Mucosa of rectum (tissue), 2 donors: Measurements from ENCODE around the gene GABRB1.

Source experiments
- H3K27ac ChIP-seq, 2 donors: one replicate each; pipeline ENCODE4 v1.7.0; 2013; ENCODE audit warnings: inconsistent platforms in 2 of 2, low read depth in 2 of 2, low read length in 2 of 2
- H3K27me3 ChIP-seq, 2 donors: one replicate each; pipeline ENCODE4 v1.7.0; 2013; ENCODE audit warnings: low read length in 2 of 2; ENCODE audit not compliant: control insufficient read depth in 2 of 2, insufficient read depth in 2 of 2
- H3K36me3 ChIP-seq, 2 donors: one replicate each; pipeline ENCODE4 v1.7.0; 2013; ENCODE audit warnings: low read length in 2 of 2; ENCODE audit not compliant: control insufficient read depth in 2 of 2, insufficient read depth in 2 of 2
- H3K4me1 ChIP-seq, 2 donors: one replicate each; pipeline ENCODE4 v1.7.0; 2013; ENCODE audit warnings: low read length in 2 of 2, mild to moderate bottlenecking in 1 of 2; ENCODE audit not compliant: control insufficient read depth in 2 of 2, insufficient read depth in 2 of 2
- H3K4me3 ChIP-seq, 2 donors: one replicate each; pipeline ENCODE4 v1.7.0; 2013; ENCODE audit warnings: low read length in 2 of 2
- H3K9ac ChIP-seq, 2 donors: one replicate each; pipeline ENCODE4 v1.7.0; 2013; ENCODE audit warnings: low read length in 2 of 2, low read depth in 1 of 2, mild to moderate bottlenecking in 1 of 2
- H3K9me3 ChIP-seq, 2 donors: one replicate each; pipeline ENCODE4 v1.7.0; 2013; ENCODE audit warnings: low read length in 2 of 2; ENCODE audit not compliant: control insufficient read depth in 2 of 2
- donor health status: healthy.
- donor health status: Normal muscosa, but diverticular disease.

The GABRB1 gene

DNA sequence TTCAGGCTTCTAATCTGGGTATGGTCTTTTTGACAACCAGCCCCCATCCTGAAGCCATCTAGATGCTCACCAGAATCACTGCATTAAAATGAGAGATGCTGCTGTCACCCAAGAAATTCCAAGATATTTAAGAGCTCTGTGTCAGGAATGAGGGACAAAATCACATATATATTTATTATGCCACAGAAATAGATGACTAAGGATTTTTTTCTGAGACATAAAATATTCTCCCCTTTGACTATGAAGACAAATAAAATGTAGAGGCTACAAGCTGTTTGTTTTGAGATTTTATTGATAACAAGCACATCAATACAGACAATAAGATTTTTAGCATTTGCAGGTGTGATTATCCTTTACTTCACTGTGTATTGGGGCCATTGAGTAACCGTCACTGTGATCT, 354.8 kb downstream of the GABRB1 start:
- no peak overlapping the region for H3K4me3 ChIP-seq
- no peak overlapping the region for H3K27ac ChIP-seq

DNA sequence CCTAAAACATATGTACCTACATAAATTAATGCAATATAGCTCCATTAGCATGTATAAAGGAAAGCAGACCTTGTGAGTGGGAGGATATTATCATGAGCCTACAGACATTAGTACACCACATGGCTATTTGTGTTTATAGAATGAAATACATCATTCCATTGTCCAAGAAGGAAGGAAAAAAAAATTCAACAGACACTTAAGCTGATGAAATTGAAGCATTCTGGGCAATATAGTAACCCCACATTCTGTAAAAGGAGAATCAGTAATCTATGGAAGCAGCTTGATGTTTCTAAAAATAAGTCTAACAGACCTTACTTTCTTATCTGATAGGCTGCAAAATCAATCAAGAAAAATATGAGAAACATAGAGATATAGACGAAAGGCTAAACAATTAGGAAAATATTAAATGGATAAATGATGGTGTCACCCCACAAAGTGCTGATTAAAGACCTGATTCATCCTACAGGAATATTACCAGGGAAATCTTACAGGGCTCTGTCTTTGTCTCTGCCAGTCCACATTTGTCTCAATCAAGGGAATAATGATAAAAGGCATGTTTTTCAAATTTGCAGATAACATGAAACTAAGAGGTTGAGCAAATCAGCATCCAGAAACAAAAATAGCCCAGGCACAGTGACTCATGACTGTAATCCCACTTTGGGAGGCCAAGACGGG, 355.3 kb downstream of the GABRB1 start:
- Histone ChIP-seq H3K36me3 (no peaks in the 10 kb centered on the region), H3K4me3 (no peak overlapping the region), H3K27ac (no peak overlapping the region), H3K27me3 (peaks cover 0 to 3% of the 10 kb centered on the region in 2 donors), H3K9me3 (no peaks in the 10 kb centered on the region), H3K4me1 (no peaks in the 10 kb centered on the region), H3K9ac (no peak overlapping the region)

More for the DNA sequence above, 354.8 kb downstream of the GABRB1 start:
- no peaks in the 10 kb centered on the region for H3K36me3 ChIP-seq
- H3K9me3 ChIP-seq = no peaks in the 10 kb centered on the region
- no peak overlapping the region for H3K9ac ChIP-seq
- H3K27me3 ChIP-seq = peaks cover 0 to 3% of the 10 kb centered on the region in 2 donors
- H3K4me1 ChIP-seq = no peaks in the 10 kb centered on the region

DNA sequence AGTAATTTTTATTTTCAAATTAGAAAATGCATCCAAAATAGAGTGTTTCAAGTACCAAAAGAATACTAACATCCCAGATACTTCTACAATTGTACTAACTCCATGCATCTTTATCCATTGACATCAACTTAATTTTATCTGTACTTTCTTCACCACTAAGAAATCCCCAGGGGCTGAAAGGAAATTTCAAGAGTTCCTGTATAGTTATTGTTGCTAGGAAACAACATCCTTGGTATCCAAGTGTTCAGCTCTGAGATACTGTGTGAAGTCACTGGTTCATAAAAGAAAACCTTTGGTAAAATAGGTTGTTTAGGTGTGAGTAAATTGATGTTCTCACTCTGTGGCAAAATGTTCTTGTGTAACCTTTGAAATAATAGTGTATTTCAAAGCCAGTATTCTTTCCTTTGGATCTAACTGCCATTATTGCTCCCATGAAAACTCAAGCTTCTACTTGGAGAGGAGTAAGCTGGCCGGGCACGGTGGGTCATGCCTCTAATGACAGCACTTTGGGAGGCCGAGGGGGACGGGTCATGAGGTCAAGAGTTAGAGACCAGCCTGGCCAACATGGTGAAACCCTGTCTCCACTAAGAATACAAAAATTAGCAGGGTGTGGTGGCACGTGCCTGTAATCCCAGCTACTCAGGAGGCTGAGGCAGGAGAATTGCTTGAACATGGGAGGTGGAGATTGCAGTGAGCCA, 359.2 kb downstream of the GABRB1 start:
- no peak overlapping the region for H3K4me3 ChIP-seq
- no peak overlapping the region for H3K27ac ChIP-seq
- peaks cover 0 to 3% of the 10 kb centered on the region in 2 donors for H3K27me3 ChIP-seq
- no peaks in the 10 kb centered on the region for H3K9me3 ChIP-seq
- no peak overlapping the region for H3K9ac ChIP-seq
- H3K36me3 ChIP-seq = no peaks in the 10 kb centered on the region
- no peaks in the 10 kb centered on the region for H3K4me1 ChIP-seq

DNA sequence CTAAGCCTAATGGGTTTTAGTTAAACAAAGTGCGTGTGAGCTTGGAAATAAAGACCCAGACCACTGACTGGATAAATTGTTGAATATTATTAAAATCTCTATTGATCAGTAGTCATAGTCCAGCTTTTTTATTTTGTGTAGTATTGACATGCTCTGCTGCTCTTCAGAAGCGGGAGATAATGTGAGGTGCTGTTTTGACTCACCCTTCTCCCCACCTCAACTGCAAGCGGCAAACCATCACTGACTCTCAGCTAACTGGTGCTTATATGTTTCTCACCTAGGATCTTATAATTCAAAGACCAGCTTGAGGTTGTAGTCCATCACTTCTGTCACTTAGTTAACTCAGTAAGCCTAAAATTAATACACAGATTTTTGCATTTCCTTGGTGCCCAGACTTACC, 359.9 kb downstream of the GABRB1 start:
- H3K36me3 ChIP-seq = no peaks in the 10 kb centered on the region
- H3K9ac ChIP-seq = no peak overlapping the region
- H3K4me1 ChIP-seq = no peaks in the 10 kb centered on the region
- no peaks in the 10 kb centered on the region for H3K27me3 ChIP-seq
- H3K9me3 ChIP-seq = no peaks in the 10 kb centered on the region
- no peak overlapping the region for H3K27ac ChIP-seq
- H3K4me3 ChIP-seq = no peak overlapping the region

DNA sequence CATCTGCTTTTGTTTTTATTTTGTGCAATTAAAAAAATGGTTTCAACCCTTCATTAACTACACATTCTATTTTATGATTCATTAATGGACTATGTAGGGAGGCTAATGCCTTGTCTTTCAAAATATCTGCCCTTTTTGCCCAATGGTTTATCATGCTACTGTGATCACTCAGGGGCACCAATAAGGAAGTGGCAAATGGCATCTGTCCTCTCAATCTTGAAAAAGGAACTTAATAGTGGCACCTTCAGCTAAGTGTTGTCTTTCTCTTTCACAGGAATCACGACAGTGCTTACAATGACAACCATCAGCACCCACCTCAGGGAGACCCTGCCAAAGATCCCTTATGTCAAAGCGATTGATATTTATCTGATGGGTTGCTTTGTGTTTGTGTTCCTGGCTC, 375.0 kb downstream of the GABRB1 start:
- Histone ChIP-seq H3K9ac (no peak overlapping the region), H3K4me1 (no peaks in the 10 kb centered on the region), H3K9me3 (no peaks in the 10 kb centered on the region), H3K27me3 (no peaks in the 10 kb centered on the region), H3K36me3 (no peaks in the 10 kb centered on the region), H3K4me3 (no peak overlapping the region), H3K27ac (no peak overlapping the region)

DNA sequence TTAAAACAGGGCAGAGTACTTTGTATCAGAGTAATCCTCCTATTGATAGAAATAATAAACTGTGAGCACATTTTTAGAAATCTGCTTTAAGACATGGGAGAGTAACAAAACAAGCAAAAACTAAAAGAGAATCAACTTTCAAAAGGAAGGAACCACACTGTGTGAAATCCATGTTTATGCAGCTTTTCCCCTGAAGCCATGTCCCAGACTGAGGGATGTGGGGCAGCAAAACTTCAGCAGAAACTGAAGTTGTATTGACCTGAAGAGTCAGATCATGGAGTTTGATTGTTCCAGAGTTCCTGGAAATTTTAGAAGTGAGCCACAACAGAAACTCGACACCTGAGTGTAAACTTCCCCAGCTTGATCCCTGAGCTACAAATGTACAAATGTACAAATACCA, 378.9 kb downstream of the GABRB1 start:
- Histone ChIP-seq H3K36me3 (no peaks in the 10 kb centered on the region), H3K4me1 (no peaks in the 10 kb centered on the region), H3K4me3 (no peak overlapping the region), H3K9ac (no peak overlapping the region), H3K27ac (no peak overlapping the region), H3K27me3 (no peaks in the 10 kb centered on the region), H3K9me3 (no peaks in the 10 kb centered on the region)

DNA sequence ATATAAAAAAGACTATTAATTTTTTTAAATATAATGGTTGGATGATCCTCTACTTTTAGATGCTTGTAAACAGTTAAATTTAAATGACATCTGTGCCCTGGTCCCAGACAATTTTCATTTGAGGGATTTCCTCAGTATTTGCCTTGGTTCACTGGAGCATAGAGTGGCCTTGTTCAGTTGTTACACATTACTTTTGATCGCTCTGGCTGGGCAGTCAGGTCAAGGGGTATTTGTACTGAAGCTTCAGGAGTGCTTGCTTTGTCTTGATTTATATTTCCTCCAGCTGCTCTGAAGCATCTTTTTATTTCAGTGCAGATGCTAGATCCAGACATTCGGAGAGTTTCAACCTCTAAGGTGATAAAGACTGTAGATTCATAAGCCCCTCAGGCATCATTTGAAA, 382.2 kb downstream of the GABRB1 start:
- Histone ChIP-seq H3K9me3 (no peaks in the 10 kb centered on the region), H3K36me3 (no peaks in the 10 kb centered on the region), H3K4me3 (no peak overlapping the region), H3K27ac (no peak overlapping the region), H3K9ac (no peak overlapping the region), H3K4me1 (no peaks in the 10 kb centered on the region), H3K27me3 (no peaks in the 10 kb centered on the region)

DNA sequence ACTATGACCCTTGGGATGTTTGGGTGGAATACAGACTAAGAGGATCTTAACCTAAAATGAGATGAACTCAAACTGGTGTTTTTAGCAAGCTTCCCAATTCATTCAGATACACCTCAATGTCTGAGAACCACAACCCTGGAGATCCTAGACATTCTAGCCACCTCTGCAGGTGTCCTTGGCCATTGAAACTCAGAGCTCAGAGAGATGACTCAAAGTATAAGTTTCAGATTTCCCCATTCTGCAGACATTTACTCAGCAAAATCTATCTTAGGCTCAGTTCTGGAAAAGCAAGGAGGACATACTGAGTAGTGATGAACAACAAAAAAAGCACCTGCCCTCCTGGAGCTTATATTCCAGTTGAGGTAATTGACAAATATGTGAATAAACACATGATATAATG, 384.4 kb downstream of the GABRB1 start:
- Histone ChIP-seq H3K36me3 (no peaks in the 10 kb centered on the region), H3K27ac (no peak overlapping the region), H3K9me3 (no peaks in the 10 kb centered on the region), H3K9ac (no peak overlapping the region), H3K4me1 (no peaks in the 10 kb centered on the region), H3K4me3 (no peak overlapping the region), H3K27me3 (no peaks in the 10 kb centered on the region)

DNA sequence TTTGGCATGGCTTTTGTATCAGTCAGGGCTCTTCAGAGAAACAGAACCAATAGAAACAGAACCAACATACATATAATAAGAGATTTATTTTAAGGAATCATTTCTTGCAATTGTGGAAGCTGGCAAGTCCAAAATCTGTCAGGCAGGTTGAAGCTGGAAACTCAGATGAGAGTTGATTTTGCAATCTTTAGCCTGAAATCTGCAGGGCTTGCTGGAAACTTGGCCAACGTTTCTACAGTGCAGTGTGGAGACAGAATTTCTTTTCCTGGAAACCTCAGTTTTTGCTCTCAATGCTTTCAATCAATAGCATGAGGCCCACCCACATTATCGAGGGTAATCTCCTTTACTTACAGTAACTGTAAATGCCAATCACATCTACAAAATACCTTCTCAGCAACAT, 386.8 kb downstream of the GABRB1 start:
- Histone ChIP-seq H3K36me3 (no peaks in the 10 kb centered on the region), H3K27me3 (peaks cover 0 to 2% of the 10 kb centered on the region in 2 donors), H3K4me1 (no peaks in the 10 kb centered on the region), H3K9me3 (no peaks in the 10 kb centered on the region), H3K9ac (no peak overlapping the region), H3K27ac (no peak overlapping the region), H3K4me3 (no peak overlapping the region)

DNA sequence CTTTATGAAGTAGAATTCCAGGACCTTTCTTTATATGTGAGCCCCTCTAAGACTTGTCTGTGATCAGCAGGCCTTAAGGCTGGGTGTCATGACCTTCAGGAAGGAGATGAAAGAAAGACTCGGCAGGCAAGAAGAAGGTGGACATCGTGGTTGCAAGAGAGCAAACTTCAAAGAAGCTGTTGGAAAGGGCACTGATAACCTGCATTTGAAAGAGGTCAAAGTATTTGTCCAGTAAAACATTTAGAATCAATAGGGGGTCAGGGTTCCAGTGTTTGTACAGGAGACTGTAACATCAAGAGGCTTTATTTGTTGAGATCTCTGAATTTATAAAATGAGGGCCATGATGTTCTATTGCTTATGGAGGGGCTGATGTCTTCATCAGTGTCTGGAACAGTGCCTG, 387.9 kb downstream of the GABRB1 start:
- Histone ChIP-seq H3K27me3 (peaks cover 0 to 2% of the 10 kb centered on the region in 2 donors), H3K27ac (no peak overlapping the region), H3K9ac (no peak overlapping the region), H3K4me1 (no peaks in the 10 kb centered on the region), H3K36me3 (no peaks in the 10 kb centered on the region), H3K4me3 (no peak overlapping the region), H3K9me3 (no peaks in the 10 kb centered on the region)
